Muscle layer of duodenum (tissue), 2 donors: ENCODE data around the gene RAB18.

ENCODE experiments used
- H3K27ac ChIP-seq: one replicate; pipeline ENCODE4 v1.7.0; 2013; ENCODE audit warnings: mild to moderate bottlenecking, low read length
- H3K27me3 ChIP-seq: one replicate; pipeline ENCODE4 v1.7.0; 2013; ENCODE audit warnings: low read depth, mild to moderate bottlenecking, control low read depth, low read length
- H3K36me3 ChIP-seq, 2 donors: one replicate each; pipeline ENCODE4 v1.7.0; 2013; ENCODE audit warnings: low read length in 2 of 2, control low read depth in 1 of 2, mild to moderate bottlenecking in 1 of 2; ENCODE audit not compliant: insufficient read depth in 2 of 2, control insufficient read depth in 1 of 2
- H3K4me1 ChIP-seq, 2 donors: one replicate each; pipeline ENCODE4 v1.7.0; 2013; ENCODE audit warnings: low read length in 2 of 2, mild to moderate bottlenecking in 2 of 2, control low read depth in 1 of 2, moderate library complexity in 1 of 2; ENCODE audit not compliant: insufficient read depth in 2 of 2, control insufficient read depth in 1 of 2
- H3K4me3 ChIP-seq, 2 donors: one replicate each; pipeline ENCODE4 v1.7.0; 2013; ENCODE audit warnings: low read length in 2 of 2, low read depth in 1 of 2, mild to moderate bottlenecking in 1 of 2
- H3K9me3 ChIP-seq, 2 donors: one replicate each; pipeline ENCODE4 v1.7.0; 2013; ENCODE audit warnings: low read length in 2 of 2, control low read depth in 1 of 2, mild to moderate bottlenecking in 1 of 2; ENCODE audit not compliant: control insufficient read depth in 1 of 2
- donor health status: healthy.

RAB18 gene

DNA sequence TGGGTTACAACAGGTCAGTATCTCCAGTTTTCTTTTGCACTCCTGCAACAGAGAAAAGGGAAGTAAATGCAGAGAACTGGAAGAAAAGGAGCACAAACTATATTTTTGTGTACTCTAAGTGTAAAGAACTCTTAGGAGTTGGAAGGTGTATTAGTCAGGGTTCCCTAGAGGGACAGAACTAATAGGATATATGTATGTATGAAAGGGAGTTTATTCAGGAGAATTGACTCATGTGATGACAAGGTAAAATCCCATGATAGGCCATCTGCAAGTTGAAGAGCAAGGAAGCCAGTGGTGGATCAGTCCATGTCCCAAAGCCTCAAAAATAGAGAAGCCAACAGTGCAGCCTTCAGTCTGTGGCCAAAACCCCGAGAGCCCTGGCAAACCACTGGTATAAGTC lies 22.6 kb upstream of the RAB18 start:
- Histone ChIP-seq H3K27ac (no peak overlapping the region), H3K36me3 (no peaks in the 10 kb centered on the region)

GRCh38 chr10:27482984-27483956 lies 20.8 kb upstream of the RAB18 start:
- Histone ChIP-seq H3K4me3 (peak overlapping the region in 1 of 2 donors; percentile 8), H3K27ac (peak overlapping the region; percentile 54), H3K27me3 (no peaks in the 10 kb centered on the region), H3K9me3 (no peaks in the 10 kb centered on the region), H3K4me1 (no peaks in the 10 kb centered on the region), H3K36me3 (no peaks in the 10 kb centered on the region)

More for the DNA sequence above, 22.6 kb upstream of the RAB18 start:
- Histone ChIP-seq H3K4me1 (no peaks in the 10 kb centered on the region), H3K4me3 (no peak overlapping the region), H3K9me3 (no peaks in the 10 kb centered on the region), H3K27me3 (no peaks in the 10 kb centered on the region)

DNA sequence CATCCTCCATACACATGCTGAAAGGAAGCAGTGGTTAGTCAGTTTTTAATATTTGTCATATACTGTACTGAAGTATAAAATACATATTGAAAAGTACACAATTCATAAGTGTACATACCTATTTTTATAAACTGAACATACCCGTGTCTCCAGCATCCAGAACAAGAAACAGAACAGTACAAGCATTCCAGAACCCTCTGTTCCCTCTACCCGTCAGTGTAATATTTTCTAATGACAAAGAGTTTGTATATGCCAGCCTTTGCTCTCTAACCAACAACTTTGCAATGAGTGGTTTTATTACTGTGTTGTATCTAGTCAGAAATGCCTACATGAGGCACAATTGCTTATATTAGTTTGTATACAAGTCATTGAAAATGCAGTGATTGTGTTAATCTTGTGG lies 18.7 kb upstream of the RAB18 start:
- H3K4me3 ChIP-seq, result no peak overlapping the region
- peak overlapping the region; percentile 67 for H3K27ac ChIP-seq
- H3K27me3 ChIP-seq, result no peaks in the 10 kb centered on the region
- no peaks in the 10 kb centered on the region for H3K9me3 ChIP-seq
- H3K36me3 ChIP-seq, result no peaks in the 10 kb centered on the region
- no peaks in the 10 kb centered on the region for H3K4me1 ChIP-seq

- peaks cover 0 to 4% of the 10 kb centered on the region in 2 donors for H3K9me3 ChIP-seq
- H3K4me3 ChIP-seq, result no peak overlapping the region
- H3K36me3 ChIP-seq, result no peaks in the 10 kb centered on the region
- no peaks in the 10 kb centered on the region for H3K4me1 ChIP-seq
- H3K27me3 ChIP-seq, result no peaks in the 10 kb centered on the region
- no peak overlapping the region for H3K27ac ChIP-seq
Observed at GRCh38 chr10:27485986-27486385, 18.1 kb upstream of the RAB18 start.

- Histone ChIP-seq H3K4me1 (no peaks in the 10 kb centered on the region), H3K4me3 (no peak overlapping the region), H3K27ac (no peak overlapping the region), H3K27me3 (no peaks in the 10 kb centered on the region), H3K9me3 (peaks cover 0 to 6% of the 10 kb centered on the region in 2 donors), H3K36me3 (no peaks in the 10 kb centered on the region)
Observed at GRCh38 chr10:27490807-27491206, 13.3 kb upstream of the RAB18 start.

GRCh38 chr10:27494116-27494805 lies 9.8 kb upstream of the RAB18 start:
- no peaks in the 10 kb centered on the region for H3K4me1 ChIP-seq

GRCh38 chr10:27496137-27496536 lies 8.0 kb upstream of the RAB18 start:
- H3K4me1 ChIP-seq, result no peaks in the 10 kb centered on the region
- no peak overlapping the region for H3K27ac ChIP-seq
- H3K9me3 ChIP-seq, result peaks cover 0 to under 1% of the 10 kb centered on the region in 2 donors
- no peaks in the 10 kb centered on the region for H3K36me3 ChIP-seq
- H3K27me3 ChIP-seq, result no peaks in the 10 kb centered on the region
- H3K4me3 ChIP-seq, result no peak overlapping the region

More at GRCh38 chr10:27494116-27494805, 9.8 kb upstream of the RAB18 start:
- peaks cover 0 to 6% of the 10 kb centered on the region in 2 donors for H3K9me3 ChIP-seq
- H3K4me3 ChIP-seq, result no peak overlapping the region
- no peaks in the 10 kb centered on the region for H3K27me3 ChIP-seq
- H3K27ac ChIP-seq, result no peak overlapping the region
- no peaks in the 10 kb centered on the region for H3K36me3 ChIP-seq

DNA sequence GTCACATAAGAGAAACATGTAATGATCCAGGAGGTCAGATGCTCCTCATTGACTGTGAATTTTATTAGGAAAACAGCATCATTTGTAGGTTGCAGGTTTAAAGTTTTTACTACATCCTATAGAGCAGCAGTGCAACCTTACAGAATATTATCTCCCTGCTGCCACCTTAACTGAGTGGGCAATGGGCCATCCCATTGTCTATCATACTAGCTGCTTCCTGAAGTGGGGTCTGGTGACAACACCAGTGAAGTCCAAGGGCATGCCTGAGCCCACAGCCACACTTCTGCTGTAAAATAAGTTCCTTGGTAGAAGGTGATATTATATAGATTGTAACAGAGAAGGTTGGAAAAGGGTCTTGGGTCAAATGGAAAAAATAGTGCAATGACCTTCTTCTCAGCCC lies 4.0 kb upstream of the RAB18 start:
- no peak overlapping the region for H3K4me3 ChIP-seq
- H3K4me1 ChIP-seq, result peaks cover 0 to 7% of the 10 kb centered on the region in 2 donors
- peaks cover 0 to 10% of the 10 kb centered on the region in 2 donors for H3K36me3 ChIP-seq
- H3K27me3 ChIP-seq, result no peaks in the 10 kb centered on the region
- no peak overlapping the region for H3K27ac ChIP-seq
- H3K9me3 ChIP-seq, result no peaks in the 10 kb centered on the region

- Histone ChIP-seq H3K27ac (no peak overlapping the region), H3K4me1 (peaks cover 0 to 11% of the 10 kb centered on the region in 2 donors), H3K27me3 (no peaks in the 10 kb centered on the region), H3K9me3 (no peaks in the 10 kb centered on the region), H3K36me3 (peaks cover 0 to 10% of the 10 kb centered on the region in 2 donors), H3K4me3 (no peak overlapping the region)
Observed at GRCh38 chr10:27500886-27501285, 3.2 kb upstream of the RAB18 start.

DNA sequence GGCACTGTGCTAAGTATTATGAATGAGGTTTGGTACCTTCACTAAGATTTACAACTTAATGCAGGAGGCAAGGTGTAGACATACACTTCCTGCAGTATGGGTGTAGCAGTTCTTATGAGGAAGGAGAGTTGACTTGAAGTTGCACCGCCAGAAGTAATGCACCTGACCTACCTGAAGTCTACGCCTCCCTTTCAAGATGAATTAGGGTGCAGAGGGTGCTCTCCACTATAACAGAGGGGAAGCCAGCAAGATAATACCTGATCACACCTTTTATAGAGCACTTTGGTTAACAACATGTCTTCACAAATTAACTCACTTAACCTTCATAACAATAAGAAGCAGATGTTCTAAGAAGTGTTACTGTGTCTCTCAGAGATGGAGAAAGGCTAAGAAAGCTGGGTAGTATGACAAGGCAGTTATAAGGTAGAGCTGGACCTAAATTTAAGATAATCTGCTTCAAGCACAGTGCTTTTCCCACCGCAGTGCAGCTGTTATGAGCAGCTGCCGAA lies 552 bp upstream of the RAB18 start:
- Histone ChIP-seq H3K27me3 (no peaks in the 10 kb centered on the region), H3K9me3 (no peaks in the 10 kb centered on the region), H3K4me1 (peaks cover 0 to 19% of the 10 kb centered on the region in 2 donors), H3K27ac (peak overlapping the region; percentile 91), H3K4me3 (peak overlapping the region; percentile 79 to 86), H3K36me3 (peaks cover 0 to 10% of the 10 kb centered on the region in 2 donors)

DNA sequence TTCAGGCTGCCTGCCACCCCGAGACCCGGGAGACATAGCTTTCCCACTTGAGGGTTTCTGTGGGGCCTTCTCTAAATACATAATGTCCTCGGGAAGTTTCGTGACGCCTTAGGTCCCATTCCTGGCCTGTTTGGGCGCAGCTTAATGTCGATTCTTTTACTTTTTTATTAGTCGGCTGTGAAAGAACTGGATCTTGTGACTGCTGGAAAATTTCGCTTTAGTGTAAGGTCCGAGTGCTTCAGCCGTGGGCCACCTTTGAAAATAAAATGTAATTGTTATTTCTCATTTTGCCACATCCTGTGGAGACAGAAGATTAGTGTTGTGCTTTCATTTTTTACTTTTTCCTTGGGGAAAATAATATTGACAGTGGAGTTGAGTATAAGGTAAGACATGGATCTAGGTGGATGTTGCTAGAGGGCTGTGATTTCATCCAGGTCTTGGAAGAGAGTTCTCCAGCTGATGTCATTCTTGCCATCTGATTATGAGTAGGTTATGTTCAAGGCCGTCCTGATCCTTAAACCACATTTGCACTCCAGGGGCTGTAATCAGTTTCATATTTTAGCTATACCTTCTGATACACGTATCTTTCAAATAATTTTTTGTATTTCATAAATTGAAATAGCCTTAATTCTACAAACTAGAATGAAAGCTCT lies 830 bp downstream of the RAB18 start:
- Histone ChIP-seq H3K4me1 (peaks cover 0 to 26% of the 10 kb centered on the region in 2 donors), H3K4me3 (peak overlapping the region; percentile 79 to 86), H3K27me3 (no peaks in the 10 kb centered on the region), H3K36me3 (peaks cover 2 to 10% of the 10 kb centered on the region in 2 donors), H3K9me3 (no peaks in the 10 kb centered on the region), H3K27ac (peak overlapping the region; percentile 91)
